HG02943 (cell line): ENCODE data around the gene KCTD10.

Source experiments
- ATAC-seq: cut with Tn5 transposase; IDR thresholded peaks from one replicate; pipeline ENCODE4 v1.9.1; 2021; ENCODE audit warnings: mild to moderate bottlenecking, low read depth, moderate library complexity; ENCODE audit not compliant: unreplicated experiment

KCTD10 gene

DNA sequence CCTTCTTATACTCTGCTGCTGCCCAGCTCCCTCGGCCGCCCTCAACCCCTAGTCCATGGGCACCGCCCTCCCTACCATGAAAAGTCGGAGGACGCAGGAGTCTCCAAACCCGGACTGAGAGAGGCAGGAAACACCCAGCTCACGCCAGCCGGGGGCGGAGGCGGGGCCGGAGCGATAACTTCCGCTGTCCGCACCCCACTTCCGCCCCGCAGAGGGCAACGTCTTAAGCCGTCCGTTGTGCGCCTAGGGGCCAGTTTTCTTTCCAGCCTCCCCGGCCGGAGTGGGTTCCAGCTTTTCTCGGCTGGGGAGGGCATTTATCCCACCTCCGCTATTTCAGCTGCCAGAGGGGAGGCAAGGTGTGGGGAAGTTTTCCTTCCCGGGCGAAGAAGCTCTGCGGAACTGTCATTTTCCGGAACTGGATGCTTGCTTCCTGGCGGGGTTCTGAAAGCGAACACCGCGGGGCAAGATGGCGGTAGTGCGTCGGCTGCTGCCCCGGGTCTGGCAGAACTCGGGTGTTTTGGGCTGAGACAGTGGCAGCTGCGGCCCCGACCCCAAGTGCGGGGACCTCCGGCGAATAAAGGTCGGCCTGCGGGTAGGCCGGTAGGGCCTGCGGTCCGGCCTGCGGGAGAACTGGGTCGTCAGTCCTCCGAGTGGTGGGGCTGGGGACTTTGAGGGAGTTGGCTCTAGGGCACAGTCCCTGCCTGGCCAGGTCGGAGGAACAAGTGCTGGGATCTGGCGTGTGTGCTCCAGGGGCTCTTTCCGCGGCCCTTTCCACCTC, at the start of gene KCTD10, which contains the start of gene UBE3B:
Gene KCTD10 (minus strand): TSS at position 116 of the 778 bp plus-strand sequence. CDS start 38 bp downstream, at position 78.
Gene UBE3B (plus strand): TSS at position 450 of the 778 bp plus-strand sequence. CDS start 5,918 bp downstream, outside the sequence.
- peak; percentile 93 for ATAC-seq

DNA sequence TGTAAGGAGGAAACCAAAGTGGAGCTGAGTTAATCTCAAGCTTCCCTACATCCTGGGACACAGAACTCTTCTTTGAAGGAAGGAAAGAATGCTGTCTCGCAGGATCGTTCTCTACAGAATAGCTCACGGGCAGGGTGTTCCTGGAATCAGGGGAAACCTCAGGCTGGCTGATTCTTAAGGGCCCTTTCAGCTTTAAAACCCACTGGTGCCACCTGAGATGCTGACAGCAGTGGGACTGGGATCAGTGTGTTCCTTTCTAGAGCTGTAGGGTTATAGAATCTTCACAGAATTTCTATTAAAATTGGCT, 48.1 kb upstream of the KCTD10 start:
- ATAC-seq = no peak

DNA sequence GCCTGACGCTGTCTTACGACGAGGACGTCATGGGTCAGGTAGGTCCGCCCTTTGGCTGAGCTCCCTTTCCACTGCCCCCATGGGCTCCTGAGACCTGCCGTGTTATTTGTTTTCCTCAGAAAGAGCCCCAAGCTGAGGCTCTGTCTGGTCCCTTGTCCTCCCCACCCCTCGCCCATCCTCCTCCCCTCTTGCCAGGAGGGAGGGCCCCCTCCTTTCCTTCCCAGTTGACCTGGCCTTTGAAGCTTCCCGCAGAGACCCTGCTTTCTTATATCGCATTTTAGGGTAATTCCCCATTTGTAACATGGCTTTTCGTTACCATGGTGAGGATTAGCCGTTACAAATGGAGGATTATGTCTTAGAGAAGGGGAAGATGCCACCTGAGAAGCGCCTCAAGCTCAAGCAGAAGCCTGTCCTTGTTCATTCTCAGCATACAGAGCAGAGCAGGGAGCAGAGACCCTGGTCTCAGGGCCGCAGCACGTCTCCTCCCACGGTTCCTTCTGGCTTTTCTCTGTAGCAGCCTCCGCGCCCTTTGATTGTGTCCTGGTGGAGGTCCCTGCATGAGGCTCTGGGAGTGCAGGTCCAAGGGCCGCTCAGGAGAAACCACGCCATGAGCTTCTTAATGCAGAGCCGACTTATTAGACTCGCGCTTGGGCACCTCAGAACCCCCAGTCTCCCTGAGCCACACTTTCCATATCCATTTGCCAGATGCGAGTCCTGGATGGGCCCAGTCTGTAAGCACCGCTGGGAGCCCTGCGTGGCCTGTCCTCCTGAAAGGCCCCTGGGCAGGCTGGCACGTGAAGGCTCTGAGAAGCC, 47.6 kb upstream of the KCTD10 start:
- no peak for ATAC-seq

DNA sequence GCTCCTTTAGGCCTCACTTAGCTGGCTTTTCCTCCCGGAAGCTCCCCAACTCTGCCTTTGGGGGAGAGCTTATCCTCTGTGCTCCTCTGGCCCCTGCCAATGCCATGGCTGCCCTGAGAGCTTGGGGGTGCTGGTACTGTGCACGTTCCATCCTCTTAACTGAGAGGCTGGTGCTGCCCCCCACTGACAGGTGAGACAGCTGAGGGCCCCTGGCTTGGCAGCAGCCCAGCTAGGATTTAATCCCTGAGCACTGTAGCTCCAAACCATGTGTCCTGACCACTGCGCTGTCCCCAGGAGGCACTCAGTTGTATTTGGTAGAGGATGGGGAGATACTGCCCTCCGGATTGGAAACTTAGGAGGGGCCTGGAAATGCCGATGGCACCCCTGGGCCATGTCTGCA, 46.4 kb upstream of the KCTD10 start:
- ATAC-seq = no peak

GRCh38 chr12:109523071-109523470, 46.0 kb upstream of the KCTD10 start:
- no peak for ATAC-seq

GRCh38 chr12:109521831-109522230, 44.7 kb upstream of the KCTD10 start:
- no peak for ATAC-seq

DNA sequence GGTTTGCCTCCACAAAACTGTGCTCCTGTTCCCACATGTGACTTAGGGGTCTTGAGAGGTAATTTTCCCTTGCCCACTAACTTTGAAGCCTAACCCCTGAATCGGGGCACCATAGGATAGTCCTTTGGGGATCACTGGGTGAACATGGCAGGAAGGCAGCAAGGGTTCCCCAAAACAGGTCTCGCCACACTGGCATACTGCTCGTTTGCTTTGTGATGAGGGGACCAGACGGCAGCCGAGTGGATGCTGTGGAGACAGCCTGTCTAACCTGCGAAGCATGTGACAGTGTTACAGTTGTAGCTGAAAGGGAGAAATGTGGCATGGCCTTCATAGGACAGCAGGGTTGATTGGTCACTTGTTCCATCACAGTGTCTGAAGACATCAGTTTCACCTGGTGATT, 42.7 kb upstream of the KCTD10 start:
- ATAC-seq = no peak

GRCh38 chr12:109518820-109519665, 41.9 kb upstream of the KCTD10 start:
- ATAC-seq = no peak

DNA sequence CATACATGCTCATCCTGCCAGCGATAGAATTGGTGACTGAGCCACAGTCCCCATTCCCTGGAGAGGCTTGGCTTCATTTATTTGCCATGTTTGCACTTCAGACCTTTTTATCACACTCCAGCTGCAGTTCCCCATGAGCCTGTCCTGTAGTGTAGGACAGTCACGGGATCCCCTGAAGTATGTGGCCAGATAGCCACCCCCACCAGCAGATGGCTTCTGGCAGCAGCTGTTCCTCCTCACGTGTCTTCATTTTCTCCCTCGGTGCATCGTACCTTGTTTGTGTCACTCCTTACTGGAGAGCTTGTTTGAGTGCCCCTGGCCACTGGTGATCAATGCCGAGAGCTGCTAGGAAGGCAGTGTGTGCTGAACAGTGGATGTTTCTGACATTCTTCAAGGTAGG, 40.5 kb upstream of the KCTD10 start:
- no peak for ATAC-seq

DNA sequence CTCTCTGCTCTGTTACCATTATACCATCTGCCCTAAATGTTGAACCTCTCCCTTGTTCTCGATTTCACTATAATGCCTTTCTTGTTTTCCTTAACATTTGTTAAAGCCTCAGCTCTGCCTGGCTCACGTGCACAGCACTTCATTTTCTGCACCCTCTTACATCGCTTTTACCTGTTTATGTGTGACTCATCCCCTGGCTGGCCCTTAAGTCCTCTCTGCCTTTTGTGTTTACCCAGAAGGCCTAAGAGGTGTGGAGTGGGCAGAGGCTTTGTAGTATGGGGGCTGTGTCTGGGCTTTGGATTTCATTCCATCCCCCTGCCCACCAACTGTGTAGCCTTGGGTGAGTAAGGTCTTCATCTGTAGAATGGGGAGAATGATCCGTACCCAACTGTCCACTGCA, 36.9 kb upstream of the KCTD10 start:
- ATAC-seq = no peak

DNA sequence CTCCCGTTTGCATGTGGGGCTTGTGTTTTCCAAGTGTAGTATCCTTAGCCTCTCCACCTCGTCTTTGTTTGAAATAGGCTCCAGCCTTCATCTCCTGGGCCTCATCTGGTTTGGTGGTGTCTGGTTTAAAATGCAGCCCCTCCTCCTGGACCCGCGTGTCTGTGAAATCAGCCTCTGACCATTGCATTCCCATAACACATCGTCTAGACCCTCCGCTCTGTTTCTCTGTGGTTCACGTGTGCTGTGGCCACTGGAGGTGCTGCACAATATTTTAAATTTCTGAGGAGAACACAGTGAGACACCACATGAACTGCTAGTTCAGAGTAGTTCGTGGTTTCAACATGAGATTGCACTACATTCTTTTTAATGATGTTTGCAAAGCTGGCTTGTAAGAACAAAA, 36.0 kb upstream of the KCTD10 start:
- no peak for ATAC-seq

DNA sequence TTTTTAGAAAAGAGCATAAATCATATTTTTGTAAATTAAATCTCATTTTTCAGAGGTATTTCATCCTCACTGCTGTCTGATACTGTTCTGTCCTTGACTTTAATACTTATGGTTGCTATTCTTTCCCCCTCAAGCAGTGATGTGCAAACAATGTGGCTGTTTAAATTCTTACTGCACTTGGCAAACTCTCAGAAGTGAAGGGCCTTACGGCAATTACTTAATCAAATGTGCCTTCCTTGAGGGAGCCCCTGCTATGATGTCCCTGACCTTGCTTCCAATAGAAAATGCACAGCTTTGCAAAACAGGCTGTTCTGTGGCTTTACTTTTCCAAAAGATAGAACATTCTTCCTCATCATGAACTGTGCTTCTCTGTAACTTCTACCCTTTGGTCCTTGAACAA, 35.5 kb upstream of the KCTD10 start:
- no peak for ATAC-seq

DNA sequence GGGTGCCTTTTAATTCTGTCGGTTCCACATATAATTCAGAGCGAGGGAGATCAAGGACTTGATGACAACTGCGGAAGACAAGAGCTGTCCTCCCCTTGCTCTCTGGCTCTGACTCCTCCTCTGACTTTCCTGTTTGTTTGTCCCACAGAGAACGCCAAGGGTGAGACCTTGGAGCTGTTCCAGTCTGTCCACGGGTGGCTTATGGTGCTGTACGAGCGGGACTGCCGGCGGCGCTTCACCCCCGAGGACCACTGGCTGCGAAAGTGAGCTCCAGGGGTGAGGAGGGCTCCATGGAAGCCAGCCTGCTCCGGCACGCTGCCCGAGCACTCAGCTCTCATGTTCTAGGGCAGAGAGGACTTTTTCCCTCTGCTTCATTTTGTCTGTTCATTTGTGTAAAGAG, 33.1 kb upstream of the KCTD10 start:
- ATAC-seq = no peak

DNA sequence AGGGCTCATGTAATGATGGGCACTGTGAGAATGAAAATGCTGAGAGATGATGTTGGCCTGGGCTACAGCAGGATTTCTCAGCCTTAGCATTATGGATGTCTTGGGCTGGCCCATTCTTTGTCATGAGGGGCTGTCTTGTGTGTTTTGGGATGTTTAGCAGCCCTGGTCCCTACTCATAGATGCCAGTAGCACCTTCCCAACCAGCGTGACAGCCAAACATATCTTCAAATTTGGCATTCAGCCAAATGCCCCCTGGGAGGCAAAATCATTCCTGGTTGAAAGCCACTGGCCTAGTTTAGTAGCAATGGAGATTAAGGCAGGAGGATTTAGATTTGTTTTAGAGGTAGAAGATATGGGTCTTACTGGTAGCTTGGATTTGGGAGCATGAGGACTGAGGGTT, 27.0 kb upstream of the KCTD10 start:
- ATAC-seq = no peak

DNA sequence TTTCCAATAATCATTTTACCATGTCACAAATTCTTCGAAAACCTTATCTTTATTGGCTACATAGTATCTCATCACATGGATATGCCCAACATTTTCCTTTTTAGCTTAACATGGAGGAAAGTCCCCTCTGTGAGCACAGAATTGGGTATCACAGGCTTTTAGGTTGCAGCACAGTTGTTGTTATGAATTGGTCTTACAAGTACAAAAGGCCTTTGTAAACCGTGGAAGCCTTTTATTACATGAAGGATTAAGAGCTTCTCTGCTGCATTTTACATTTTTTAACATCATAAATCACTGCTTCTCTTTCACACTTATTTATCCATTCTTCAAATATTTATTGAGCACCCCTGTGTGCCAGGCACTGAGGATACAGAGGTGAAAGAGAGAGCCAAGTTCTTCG, 26.5 kb upstream of the KCTD10 start:
- ATAC-seq = no peak

DNA sequence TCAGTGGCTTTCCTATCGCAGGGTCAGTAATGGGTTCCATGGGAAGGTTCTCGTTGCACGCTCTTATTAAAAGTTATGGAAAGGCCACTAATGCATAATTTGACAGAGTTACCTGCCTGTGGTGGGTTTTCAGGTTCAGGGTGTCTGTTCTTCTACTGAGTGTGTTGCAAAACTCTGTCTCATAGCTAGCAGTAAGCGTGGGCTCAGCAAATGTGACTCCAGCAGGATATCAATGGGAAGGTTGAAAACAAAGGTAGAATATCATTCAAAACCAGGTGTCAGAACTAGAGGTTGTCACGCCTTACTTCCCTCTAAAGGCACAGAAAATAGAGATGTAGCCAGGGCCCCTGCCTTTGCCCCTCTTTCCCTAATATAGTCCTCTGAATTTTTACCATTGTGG, 25.2 kb upstream of the KCTD10 start:
- ATAC-seq = no peak

DNA sequence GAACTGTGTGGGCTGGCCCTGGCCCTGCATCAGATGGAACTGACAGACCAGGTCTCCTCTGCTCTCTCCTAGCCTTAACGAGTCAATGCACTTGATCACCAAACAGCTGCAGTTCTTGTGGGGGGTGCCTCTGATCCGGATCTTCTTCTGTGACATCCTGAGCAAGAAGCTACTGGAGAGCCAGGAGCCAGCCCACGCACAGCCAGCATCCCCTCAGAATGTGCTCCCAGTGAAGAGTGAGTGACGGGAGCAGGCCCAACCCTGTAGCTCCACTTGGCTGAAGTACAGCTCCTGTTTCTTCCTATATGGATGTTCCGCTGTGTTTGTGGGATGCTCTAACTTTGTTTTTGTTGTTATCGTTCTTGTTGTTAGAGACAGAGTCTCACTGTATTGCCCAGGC, 24.2 kb upstream of the KCTD10 start:
- ATAC-seq = no peak

GRCh38 chr12:109500406-109501185, 23.5 kb upstream of the KCTD10 start:
- no peak for ATAC-seq

GRCh38 chr12:109497675-109498074, 20.6 kb upstream of the KCTD10 start:
- no peak for ATAC-seq

GRCh38 chr12:109496306-109496705, 19.2 kb upstream of the KCTD10 start:
- no peak for ATAC-seq
